ENCODE results near the gene POLD1.

GRCh38 chr19:50449236-50449899 is 65.2 kb downstream of the POLD1 start:
- TF ChIP-seq CTCF (IDR thresholded peaks at IDR 0.05; ENCODE audit: insufficient read depth, low read depth, low read length) (no peak), EZH2 (IDR thresholded peaks at IDR 0.05; ENCODE audit: insufficient read depth, low read length) (no peak)

All from astrocyte (in vitro differentiated cells and primary cell).